HCT116 (cell line): ENCODE measurements around the gene ZNF18.

Source experiments
- CTCF ChIP-seq, 3 experiments: fragments of 200-600 bp in 1 of 3; sonication (generic) in 1 of 3; IDR thresholded peaks in 2 of 3; conservative IDR thresholded peaks in 1 of 3; 2 replicates each; pipeline ENCODE4 v1.5.1; 2012 to 2017; ENCODE audit warnings: low read depth in 2 of 3, low read length in 2 of 3, antibody characterized with exemption in 1 of 3, borderline replicate concordance in 1 of 3, control low read depth in 1 of 3, mild to moderate bottlenecking in 1 of 3, mixed read lengths in 1 of 3, mixed run types in 1 of 3, moderate library complexity in 1 of 3; ENCODE audit not compliant: insufficient read depth in 1 of 3
- POLR2A ChIP-seq: IDR thresholded peaks from 2 replicates; pipeline ENCODE4 v1.7.0; 2011; ENCODE audit warnings: borderline replicate concordance; ENCODE audit not compliant: insufficient read depth, insufficient read length; ENCODE audit errors: extremely low read depth

GRCh38 chr17:11953924-11954323 is 43.4 kb downstream of the ZNF18 start:
- TF ChIP-seq POLR2A (no peak), CTCF (IDR thresholded peaks at IDR 0.05 in 2 of 3, conservative IDR thresholded peaks at IDR 0.05 in 1 of 3; ENCODE audit: borderline replicate concordance in 1 of 3, insufficient read depth in 1 of 3, low read depth in 2 of 3, low read length in 2 of 3) (no peak)
